ENCODE data around the gene SMC6. TPM values are rescaled to one million over a fixed set of nuclear protein-coding genes. Genes with fewer than 3 reads are reported as not detected.
A peak's percentile ranks its signal among the peaks of the same experiment; 100 is the strongest.

The SMC6 gene
- total RNA-seq, 1 experiment from 2014 or later = 44.2 TPM

DNA sequence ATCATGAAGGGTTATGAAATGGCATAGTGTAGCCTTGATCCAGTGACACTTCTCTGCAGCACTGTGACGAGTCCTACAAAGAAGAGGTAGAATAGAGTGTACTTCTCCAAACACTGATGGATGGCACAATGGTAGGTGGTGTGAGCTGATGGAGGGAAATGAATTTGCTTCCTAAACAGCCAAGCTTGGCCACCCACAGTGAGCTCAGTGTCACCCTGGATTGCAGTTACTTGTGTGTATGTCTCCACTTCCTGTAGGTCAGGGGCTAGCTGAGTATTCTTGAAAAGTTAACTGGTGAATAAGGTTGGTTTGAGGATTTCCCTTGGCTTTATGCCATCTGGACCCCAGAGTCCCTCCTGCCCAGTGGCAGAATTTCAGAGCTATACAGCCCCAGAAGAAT lies 137.2 kb downstream of the SMC6 start:
- Histone ChIP-seq H3K9me3 (ENCODE audit: low read length) (no peaks in the 10 kb centered on the region), H3K36me3 (ENCODE audit: insufficient read depth, low read length) (no peaks in the 10 kb centered on the region), H3K79me2 (ENCODE audit: low read length) (no peaks in the 10 kb centered on the region), H3K27me3 (ENCODE audit: low read length) (no peaks in the 10 kb centered on the region), H3K9ac (ENCODE audit: low read length) (no peak overlapping the region), H3K4me1 (ENCODE audit: low read length) (peaks cover 30% of the 10 kb centered on the region), H3K4me3 (ENCODE audit: low read length) (no peak overlapping the region), H3K9me2 (replicated peaks; ENCODE audit: insufficient read depth, low read length) (no peaks in the 10 kb centered on the region), H3K27ac (ENCODE audit: low read length) (no peak overlapping the region), H4K20me1 (ENCODE audit: insufficient read depth, low read depth, low read length) (no peaks in the 10 kb centered on the region), H2AFZ (ENCODE audit: low read length) (peak overlapping the region; percentile 30; the same call in 1 of the 2 replicates), H3K4me2 (ENCODE audit: low read depth, low read length, poor library complexity, severe bottlenecking) (no peak overlapping the region)
- DNase-seq = no peak

DNA sequence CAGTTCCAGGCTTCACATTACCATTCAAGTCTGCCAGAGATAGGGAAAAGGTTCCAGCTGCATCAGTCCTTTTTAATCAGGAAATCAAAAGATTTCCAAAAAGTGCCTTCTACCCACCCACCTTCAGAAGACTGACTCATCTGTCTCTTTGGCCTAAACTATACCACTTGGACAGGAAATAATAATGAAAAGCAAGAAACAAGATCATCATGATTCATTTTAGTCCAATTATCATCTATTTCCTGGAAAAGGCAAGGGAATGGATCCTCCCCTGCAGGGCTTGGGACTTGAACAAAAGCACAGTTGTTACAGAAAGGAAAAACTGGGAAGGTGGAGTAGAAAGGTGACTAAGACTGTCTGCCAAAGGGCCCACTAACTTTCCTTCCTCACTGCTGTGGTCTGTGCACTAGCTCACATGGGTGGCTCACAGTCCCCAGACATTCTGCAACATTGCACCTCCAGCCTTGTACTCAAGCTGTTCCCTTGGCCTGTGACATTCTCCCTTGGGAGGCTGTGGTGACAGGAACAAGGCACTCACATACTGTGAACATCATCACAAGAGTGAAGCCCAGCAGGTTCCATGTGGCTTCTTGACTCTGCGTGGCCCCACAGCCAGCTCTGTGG lies 137.8 kb downstream of the SMC6 start:
- Histone ChIP-seq H3K27me3 (ENCODE audit: low read length) (no peaks in the 10 kb centered on the region), H2AFZ (ENCODE audit: low read length) (peak overlapping the region; percentile 30; the same call in 1 of the 2 replicates), H3K27ac (ENCODE audit: low read length) (no peak overlapping the region), H3K9me3 (ENCODE audit: low read length) (no peaks in the 10 kb centered on the region), H3K36me3 (ENCODE audit: insufficient read depth, low read length) (no peaks in the 10 kb centered on the region), H3K79me2 (ENCODE audit: low read length) (no peaks in the 10 kb centered on the region), H4K20me1 (ENCODE audit: insufficient read depth, low read depth, low read length) (no peaks in the 10 kb centered on the region), H3K9me2 (replicated peaks; ENCODE audit: insufficient read depth, low read length) (no peaks in the 10 kb centered on the region), H3K4me3 (ENCODE audit: low read length) (no peak overlapping the region), H3K9ac (ENCODE audit: low read length) (no peak overlapping the region), H3K4me2 (ENCODE audit: low read depth, low read length, poor library complexity, severe bottlenecking) (no peak overlapping the region), H3K4me1 (ENCODE audit: low read length) (peaks cover 28% of the 10 kb centered on the region)
- DNase-seq = no peak

- Histone ChIP-seq H3K4me1 (ENCODE audit: low read length) (peaks cover 21% of the 10 kb centered on the region), H3K27me3 (ENCODE audit: low read length) (no peaks in the 10 kb centered on the region), H3K27ac (ENCODE audit: low read length) (no peak overlapping the region), H2AFZ (ENCODE audit: low read length) (no peak overlapping the region), H3K9me3 (ENCODE audit: low read length) (no peaks in the 10 kb centered on the region), H3K9ac (ENCODE audit: low read length) (no peak overlapping the region), H3K79me2 (ENCODE audit: low read length) (no peaks in the 10 kb centered on the region), H4K20me1 (ENCODE audit: insufficient read depth, low read depth, low read length) (no peaks in the 10 kb centered on the region), H3K4me2 (ENCODE audit: low read depth, low read length, poor library complexity, severe bottlenecking) (no peak overlapping the region), H3K4me3 (ENCODE audit: low read length) (no peak overlapping the region), H3K9me2 (replicated peaks; ENCODE audit: insufficient read depth, low read length) (no peaks in the 10 kb centered on the region), H3K36me3 (ENCODE audit: insufficient read depth, low read length) (no peaks in the 10 kb centered on the region)
- no peak for DNase-seq
These were observed 138.5 kb downstream of the SMC6 start for GRCh38 chr2:17615147-17615546.

GRCh38 chr2:17614174-17614930 lies 139.3 kb downstream of the SMC6 start:
- no peaks in the 10 kb centered on the region for H3K36me3 ChIP-seq (ENCODE audit: insufficient read depth, low read length)
- no peaks in the 10 kb centered on the region for H3K27me3 ChIP-seq (ENCODE audit: low read length)
- no peaks in the 10 kb centered on the region for H4K20me1 ChIP-seq (ENCODE audit: insufficient read depth, low read depth, low read length)
- no peaks in the 10 kb centered on the region for H3K9me3 ChIP-seq (ENCODE audit: low read length)
- no peaks in the 10 kb centered on the region for H3K9me2 ChIP-seq (replicated peaks; ENCODE audit: insufficient read depth, low read length)
- H3K79me2 ChIP-seq (ENCODE audit: low read length) = no peaks in the 10 kb centered on the region
- H3K4me2 ChIP-seq (ENCODE audit: low read depth, low read length, poor library complexity, severe bottlenecking) = no peak overlapping the region
- no peak overlapping the region for H2AFZ ChIP-seq (ENCODE audit: low read length)
- no peak overlapping the region for H3K27ac ChIP-seq (ENCODE audit: low read length)
- no peak overlapping the region for H3K4me3 ChIP-seq (ENCODE audit: low read length)
- peaks cover 19% of the 10 kb centered on the region for H3K4me1 ChIP-seq (ENCODE audit: low read length)
- no peak for DNase-seq
- H3K9ac ChIP-seq (ENCODE audit: low read length) = no peak overlapping the region

Other genes starting within 250 kb of the SMC6 start
- gene RAD51AP2, start 235.4 kb downstream of the SMC6 start, total RNA-seq (2014; rRNA removed; shearing (Covaris generic); ENCODE audit: low replicate concordance) = not detected in 2 replicates
- gene VSNL1, start 213.1 kb downstream of the SMC6 start, total RNA-seq (2014; rRNA removed; shearing (Covaris generic); ENCODE audit: low replicate concordance) = not detected in 2 replicates
- 125 and 251 TPM in 2 replicates for gene GEN1, start 328 bp upstream of the SMC6 start, total RNA-seq (2014; rRNA removed; shearing (Covaris generic); ENCODE audit: low replicate concordance)
- not detected in 2 replicates for gene MSGN1, start 62.6 kb upstream of the SMC6 start, total RNA-seq (2014; rRNA removed; shearing (Covaris generic); ENCODE audit: low replicate concordance)
- gene KCNS3, start 124.9 kb upstream of the SMC6 start, total RNA-seq (2014; rRNA removed; shearing (Covaris generic); ENCODE audit: low replicate concordance) = 1.5 and 2.5 TPM in 2 replicates